Putamen (tissue), 1 donor: ENCODE measurements around the gene SF1.

Experiments
- DNase-seq: peaks from one replicate; pipeline ENCODE4 v3.0.0-alpha.2; 2016; ENCODE audit warnings: low spot score

SF1 gene

DNA sequence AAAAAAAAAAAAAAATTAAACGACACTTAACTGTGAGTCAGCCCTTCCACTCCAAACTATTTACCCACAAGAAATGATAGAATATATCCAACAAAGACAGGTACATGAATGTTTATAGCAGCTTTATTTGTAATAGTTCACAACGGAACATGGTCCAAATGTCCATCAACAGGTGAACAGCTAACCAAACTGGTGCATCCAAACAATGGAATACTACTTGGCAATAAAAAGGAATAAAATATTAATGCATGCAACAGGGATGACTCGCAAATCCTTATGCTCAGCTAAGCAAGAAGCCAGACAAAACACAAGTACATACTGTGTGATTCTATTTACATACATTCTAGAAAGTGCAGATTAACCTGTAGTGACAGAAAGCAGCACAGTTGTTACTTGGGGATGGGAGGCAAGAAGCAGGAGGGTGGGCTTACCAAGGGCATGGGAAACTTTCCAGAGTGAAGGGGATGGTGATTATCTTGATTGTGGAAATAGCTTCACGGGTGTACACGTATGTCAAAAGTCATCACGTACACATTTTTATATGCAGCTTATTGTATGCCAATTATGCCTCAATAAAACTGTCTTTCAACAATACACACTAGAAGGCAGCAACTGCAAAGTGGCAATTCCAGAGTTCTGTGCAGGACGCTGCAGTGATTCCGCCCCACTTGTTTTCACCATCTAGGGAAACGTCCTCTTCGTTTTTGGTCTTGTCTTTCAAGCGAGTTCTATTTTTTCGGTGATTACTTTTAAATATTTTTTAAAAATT is 6.7 kb upstream of the SF1 start:
- no peak for DNase-seq

DNA sequence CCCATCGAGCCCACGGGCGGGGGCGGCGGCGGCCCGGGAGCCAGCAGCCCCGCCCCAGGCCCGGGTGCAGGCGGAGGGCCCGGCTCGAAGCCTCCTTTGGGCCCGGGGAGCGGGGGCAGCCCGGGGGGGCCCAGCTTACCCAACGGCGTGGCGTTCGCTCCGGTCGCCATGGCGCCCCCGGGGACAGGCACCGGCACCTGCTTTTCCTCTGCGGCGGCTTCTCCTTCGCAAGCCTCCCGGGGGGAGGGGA is 194 bp downstream of the SF1 start:
- DNase-seq = no peak

DNA sequence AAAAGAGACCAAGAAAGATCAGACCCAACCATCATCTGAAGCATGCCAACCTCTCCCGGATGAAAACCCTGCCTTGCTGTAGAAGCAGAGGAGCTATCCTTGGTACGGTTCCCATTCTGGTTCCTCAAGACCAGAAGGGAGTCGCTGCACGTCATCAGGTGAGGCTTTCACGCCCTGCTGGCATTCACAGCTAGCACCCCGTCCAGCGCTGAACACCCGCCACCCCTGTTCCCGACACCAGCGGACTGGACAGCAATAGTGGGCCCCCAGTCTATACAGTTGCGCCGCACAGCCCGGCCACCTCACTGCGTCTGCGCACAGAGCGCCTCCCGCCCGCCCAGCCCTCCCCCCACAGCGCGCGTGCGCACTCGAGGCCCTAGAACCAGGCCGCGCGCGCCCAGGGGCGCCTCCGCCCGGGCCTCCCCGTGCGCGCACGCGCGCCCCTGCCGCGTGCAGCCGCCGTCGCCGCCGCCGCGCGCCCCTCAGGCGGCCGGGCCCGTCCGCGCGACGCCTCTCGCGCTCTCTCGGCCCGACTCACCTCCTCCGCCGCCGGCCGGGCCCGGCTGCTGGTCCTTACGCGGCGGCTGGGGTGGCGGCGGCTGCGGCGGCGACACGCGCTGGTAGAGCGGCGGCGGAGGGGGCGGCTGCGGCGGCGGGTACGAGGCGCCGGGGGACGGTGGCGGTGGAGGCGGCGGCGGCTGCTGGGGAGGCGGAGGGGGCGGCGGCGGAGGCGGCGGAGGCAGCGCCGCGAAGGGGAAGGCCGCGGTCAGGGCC is 706 bp downstream of the SF1 start:
- DNase-seq = peak; percentile 85

DNA sequence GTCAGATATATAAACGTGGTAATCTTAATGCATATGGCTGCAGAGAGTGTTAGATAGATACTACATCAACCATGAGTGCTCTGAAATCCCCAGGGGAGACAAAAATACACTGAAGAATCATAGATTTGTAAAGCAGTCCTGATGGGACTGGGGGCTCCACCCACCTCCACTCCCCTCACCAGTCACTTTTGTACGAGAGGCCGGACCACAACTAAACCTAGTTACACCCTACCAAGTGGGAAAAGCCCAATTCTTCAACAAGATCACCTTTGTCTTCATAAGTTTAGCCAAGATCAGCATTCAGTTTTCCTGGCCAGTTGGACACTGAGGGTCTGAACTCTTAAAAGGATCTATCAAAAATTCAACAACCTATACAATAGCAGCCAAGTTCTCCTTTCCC is 1.5 kb downstream of the SF1 start:
- no peak for DNase-seq

DNA sequence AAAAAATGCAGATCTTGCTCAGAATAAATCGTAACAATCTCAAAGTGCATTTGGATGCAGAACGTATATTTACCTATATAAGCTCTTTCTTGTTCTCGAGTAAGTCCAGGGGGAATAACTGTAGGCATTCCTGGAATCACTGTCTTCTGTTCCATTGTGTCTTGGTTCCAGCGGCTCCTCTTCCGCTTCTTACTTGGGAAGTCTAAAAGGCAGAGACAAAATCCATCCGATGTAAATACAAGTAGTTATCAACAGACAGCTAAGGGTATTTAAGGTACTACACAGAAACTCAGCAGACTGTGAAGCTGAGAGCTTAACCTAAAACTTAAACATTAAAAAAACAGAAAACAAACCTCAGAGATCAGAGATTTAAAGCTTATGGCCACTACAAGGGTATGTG is 1.9 kb downstream of the SF1 start:
- DNase-seq = no peak

DNA sequence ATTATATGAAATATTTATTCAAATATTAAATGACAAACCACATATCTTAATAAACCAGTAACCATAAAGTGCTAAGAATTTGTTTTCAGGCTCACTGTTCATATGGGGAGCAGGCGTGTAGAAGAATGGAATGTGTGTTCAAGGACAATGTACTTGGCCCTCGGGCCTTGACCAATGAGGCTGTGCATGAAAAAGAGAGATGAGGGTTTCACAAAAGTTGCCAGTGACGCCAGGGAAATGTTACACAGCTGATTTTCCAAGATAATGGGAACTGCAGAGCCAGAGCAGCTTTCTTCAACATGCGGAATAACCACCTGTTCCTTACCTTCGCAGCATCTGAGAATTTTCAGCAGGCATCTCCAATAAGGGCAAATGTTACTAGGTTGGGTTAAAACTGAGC is 4.2 kb downstream of the SF1 start:
- DNase-seq = no peak

DNA sequence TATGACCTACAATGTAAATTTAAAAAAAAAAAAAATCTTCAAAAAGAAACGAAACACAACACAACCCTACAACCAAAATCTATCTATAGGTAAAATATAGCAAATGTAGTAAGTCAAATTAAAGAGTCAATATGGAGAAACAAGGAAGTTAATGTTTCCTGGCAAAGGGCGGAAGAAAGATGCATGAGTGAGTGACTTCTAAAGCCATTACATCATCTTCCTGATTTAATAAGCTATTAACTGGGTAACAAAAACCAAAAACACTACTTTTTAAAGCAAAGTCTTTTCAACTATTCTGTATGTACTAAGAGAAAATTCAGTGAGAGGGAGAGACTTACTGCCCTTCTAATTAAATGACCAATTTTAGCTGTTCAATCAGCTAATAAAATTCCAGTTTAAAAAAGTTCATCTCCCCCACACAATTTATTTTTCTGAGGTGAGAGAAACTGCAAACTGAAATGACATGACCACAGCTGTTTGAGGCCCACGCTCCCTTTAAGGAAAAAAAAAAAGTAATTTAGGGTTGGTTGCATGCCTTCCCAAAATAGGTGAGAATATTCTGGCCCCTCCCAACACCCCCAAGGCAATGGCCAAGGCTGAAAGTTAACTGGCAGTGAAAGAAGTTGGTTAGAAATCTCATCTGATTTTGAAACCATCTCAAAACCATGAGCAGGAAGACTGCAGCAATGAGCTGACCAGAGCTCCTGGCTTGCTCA is 5.9 kb downstream of the SF1 start:
- DNase-seq = no peak

DNA sequence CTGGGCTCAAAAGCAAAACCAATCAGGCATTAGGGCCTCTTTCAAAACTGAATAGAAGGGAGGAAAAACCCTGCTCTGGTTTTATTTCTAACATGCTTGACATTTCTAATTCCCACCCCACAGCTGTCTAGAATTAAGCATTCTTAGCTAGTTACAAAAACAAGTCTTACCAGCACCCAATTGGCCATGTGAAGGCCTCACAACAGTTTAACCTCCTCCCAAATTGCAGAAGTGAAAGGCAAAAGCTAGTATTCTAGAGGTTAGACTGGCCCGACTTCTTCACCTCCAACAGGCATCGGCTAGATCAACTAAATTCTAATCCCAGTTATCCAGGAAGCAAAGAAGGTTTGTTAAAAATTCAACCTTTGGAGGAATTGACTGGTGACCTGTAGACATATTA is 6.5 kb downstream of the SF1 start:
- DNase-seq = no peak

DNA sequence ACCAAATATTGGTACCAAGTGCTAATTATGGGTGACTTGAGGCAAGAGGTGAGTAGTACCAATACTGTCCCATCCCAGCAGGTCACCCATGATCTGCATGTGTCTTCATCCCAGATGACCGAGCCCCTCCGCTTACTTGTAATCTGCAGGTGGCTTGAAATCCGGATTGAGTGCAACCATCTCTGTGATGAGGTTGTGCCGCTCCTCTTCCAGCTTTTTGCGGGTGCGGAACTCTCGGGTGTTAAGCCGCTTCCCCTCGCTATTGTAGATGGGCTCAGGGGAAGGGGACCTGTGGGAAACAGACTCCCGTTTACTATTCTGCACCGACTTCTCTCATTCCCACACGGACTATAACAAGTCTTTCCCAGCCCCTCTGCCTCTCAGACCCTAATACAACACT is 8.2 kb downstream of the SF1 start:
- no peak for DNase-seq

DNA sequence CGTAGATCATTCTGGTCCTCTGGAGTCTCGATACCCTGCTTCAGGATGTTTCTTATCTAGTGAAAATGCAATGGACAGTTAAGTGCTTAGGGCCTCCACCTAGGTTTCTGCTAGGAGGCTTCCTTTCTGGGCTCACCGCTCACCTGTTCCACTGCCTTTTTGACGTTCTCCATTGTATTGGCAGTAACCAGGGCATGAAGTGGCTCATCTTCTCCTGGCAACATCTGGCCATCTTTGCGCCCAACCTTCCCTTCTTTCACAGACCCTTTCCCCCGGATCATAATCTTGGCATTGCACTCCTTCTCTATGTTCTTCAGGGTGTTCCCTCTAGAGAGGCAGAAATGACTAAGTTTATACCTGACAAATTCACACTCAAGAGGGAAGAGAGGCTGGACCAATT is 9.1 kb downstream of the SF1 start:
- no peak for DNase-seq

DNA sequence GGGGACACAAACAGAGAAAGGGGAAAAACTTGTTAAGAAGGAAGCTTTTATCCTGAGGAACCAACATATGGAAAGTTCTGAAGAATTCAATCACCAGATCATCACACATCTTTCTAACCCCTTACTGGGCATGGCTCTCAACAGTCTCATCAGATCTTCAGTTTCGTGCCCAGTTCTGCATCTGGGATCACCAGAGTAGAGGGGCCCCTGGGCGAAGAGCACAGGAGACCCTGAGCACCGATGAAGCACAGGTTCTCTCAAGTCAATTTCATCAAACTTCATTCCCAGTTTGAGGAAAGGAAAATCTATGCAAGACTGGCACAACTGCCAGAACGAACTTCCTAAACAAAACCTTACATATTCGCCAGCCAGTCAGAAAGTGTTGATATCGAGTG is 10.0 kb downstream of the SF1 start:
- no peak for DNase-seq

DNA sequence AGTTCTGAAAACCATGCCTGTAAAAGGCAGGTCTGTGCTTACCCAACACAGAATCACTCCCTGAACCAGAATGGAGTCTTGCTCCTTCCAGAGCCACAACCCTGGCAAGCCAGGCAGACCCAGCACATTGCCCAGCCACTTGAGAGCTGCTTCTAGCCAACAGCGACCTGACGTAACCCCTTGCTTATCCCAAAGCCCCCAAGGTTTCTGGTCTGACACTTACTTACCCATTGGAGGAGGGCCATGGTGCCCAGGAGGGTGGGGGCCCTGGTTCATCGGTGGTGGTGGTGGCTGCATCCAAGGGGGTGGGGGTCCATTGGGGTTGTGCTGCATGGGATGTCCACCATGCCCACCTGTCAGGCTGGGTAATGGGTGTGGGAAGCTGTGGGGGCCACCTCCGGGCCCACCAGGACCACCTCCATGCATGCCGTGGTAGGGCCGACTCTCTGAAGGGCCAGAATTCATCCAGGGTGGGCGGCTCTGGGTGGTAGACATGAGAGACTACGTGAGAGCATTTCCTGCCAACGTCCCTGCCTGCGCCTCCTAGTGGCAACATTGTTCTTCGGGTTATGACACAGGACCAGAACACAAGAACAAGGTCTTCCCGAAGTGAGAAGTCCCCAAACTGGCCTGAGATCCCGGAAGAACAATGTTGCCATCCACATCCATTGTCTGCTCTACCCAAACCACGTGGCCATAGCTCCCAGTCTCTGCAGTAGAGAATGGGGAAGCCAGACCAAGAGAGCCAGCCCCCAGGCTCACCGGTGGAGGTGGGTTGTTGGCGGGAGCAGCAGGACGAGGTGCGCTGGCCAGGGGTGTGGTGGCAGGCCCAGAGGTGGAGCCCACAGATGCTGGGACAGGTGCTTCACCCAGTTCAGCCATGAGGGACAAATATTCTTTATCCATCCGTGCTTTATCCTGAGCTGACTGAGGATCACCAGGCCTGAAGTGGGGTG is 10.7 kb downstream of the SF1 start:
- DNase-seq = no peak

DNA sequence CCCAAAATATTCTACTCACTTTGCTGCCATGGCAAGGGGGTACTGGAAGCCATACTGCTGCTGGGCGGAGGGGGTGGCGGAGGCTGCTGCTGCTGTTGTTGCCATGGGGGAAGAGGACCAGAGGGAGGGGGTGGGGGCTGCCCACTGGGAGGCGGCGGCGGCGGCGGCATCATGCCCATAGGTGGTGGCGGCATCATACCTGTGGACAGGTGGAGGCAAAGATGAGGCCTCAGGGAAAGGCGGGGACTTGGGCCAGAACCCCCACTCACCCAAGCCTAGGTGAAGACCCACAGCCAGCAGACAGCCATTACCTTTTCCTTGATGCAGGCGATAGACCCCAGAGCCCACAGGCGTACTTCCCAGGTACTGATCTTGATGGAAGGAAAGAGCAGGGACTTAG is 11.5 kb downstream of the SF1 start:
- no peak for DNase-seq

DNA sequence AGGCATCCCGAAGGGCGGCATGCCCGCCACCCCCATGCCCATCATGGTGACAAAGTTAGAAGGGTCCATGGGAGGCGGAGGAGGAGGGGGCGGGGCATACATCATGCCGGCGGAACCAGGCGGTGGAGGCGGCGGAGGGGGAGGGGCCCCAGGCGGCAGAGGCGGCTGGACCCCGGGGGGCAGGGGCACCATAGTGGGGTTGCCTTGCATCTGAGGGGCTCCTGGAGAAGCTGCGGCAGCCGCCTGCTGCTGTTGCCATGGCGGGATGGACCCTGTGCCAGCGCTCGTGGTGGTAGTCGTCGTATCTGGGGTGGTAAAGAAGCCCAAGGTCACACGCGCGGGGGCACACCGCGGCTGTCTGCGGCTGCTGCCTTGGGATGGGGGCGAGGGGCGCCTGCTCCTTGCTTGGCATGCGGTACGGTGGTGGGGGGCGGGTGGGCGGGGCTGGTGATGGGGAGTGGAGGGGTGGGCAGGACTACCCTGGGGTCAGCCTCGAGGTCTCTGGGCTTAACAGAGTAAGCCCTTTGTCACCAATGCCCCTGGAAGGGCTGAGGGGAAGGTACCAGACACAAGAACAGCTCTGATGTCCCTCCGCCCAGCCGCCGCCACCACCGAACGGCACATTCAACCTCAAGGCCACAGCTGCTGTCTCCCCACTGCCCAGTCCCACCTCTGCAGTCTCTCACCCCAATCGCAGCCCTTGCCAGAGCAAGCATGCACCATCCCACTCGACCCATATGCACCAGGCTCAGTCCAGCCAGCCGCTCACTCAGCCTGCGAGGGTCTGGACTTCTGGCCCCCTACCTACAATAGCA is 12.3 kb downstream of the SF1 start:
- DNase-seq = no peak

DNA sequence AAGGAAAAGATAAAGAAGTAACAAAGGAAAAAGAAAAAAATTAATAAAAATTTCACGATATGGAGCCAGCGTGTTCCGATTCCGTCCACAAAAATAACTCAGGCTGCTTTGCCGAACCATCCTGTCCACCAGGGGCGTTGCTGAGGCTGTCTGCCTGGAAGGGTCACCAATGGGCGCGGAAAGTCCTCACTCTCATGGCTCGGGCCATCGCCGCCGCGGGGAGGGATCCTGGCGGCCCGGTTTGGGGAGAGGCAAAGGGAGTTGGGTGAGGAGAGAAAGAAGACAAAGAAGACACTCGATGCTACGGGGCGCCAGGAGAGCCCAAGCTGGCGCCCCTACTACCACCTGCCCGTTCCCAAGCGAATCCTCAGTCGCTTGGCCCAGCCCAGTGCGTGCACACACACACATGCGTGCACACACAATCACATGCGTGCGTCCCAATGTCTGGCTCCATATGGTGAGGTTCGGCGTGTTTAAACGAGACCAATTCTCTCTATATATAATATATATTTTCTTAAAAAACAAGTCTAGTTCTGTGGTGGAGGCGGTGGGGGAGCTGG is 13.0 kb downstream of the SF1 start:
- DNase-seq = no peak

DNA sequence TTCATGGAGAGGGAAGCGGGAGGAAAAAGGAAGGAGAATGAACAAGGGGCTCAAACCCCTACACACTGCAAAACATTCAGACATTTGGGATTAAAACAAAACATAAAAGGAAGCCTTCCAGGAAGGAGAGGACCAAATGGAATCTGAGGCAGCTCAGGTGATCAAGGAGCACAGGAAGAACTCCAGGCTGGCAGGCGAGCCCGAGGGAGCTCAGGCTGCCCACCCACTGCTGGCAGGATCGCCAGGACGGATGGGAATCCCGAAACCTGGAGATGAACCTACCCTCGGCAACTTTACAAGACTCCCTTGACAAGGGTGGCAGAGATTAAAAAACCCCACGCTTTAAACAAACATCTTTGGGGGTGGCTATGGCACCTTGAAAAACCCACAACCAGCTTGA is 13.6 kb downstream of the SF1 start:
- DNase-seq = no peak

DNA sequence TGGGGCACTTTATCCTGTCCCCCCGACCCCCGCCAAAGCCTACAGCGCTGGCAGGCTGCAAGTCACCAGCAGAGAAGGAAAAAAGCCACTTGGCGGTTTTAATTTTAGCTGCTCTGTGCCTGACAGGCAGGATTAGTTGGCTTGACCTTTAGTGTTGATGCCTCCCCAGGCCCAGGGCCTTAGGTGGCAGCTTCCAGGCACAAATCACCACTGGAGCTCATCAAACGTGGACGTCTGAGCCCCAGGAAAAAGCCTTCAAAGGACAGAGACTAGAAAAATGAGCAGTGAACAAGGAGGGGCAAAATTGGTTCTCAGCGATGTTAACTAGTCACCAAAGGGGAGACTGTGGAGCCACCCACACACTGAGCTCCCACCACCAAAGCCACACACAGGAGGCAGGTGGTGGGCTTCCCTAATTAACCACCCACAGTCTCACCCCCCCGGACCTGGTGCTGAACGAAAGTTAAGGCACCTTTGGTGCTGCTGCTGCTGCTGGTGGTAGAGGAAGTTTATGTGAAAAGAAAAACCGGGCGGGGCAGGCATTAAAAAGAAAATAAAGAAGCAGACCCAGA is 14.2 kb downstream of the SF1 start:
- no peak for DNase-seq

DNA sequence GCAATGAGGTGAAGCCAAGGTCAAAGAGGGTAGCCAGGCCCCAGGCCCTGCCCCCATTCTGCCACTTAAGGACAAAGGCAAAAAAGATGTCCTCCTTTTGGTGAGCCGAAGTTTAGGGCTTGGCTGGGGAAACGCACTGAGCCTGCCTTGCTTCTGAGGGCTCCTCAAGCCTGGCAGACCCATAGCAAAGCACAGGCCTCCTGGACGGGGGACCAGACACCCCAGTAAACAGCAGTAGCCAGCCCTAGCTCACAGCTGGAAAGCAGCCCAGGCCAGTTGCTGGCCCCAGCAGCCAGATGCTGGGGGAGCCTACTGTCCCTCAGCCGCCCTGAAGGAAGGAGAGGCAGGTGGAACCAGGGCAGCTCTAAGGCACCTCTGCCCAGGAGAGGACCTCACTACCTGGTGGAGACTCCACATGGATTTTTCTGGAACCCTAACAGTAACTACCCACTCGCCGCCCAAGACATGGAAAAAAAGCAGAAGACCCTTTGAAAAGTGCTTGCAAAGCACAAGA is 14.8 kb downstream of the SF1 start:
- DNase-seq = no peak

DNA sequence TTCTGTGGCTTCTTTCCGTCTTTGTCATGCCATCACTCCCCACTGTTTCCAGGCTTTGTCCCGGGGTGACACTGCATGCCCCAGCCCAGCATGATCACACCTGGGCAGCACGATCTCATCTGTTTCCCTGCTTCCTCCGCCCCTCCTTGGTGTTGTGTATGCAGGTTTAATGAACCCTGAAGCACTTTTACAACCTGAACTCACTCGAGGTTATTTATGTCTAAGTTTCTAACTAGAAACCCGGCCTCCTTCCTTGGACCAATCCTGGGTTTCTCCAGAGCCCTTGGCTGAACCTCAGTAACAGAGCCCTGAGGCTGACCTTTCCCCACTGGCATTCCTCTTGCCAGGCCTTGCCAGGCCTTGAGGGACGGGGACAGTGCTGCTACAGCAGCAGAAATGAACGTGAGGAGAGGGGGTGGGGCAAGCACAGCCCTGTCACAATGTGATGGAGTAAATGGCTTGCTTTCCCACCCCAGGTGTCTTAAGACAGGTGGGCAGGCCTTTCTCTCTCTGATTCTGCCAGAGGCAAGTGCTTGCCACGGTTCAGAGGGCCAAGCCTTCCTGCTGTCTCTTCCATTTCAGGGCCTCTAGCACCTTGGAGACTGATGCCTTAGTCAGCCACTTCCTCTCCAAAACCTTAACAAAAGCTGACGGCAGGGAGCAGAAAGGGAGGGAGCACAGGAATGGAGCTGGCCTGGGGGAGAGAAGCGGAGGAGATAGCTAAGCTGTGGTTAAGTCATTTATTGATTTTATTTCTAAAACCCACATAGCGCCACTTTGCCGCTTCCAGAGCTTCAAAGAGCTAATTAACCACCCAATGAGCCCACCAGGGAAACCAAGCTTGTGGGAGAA is 15.4 kb downstream of the SF1 start:
- DNase-seq = no peak

DNA sequence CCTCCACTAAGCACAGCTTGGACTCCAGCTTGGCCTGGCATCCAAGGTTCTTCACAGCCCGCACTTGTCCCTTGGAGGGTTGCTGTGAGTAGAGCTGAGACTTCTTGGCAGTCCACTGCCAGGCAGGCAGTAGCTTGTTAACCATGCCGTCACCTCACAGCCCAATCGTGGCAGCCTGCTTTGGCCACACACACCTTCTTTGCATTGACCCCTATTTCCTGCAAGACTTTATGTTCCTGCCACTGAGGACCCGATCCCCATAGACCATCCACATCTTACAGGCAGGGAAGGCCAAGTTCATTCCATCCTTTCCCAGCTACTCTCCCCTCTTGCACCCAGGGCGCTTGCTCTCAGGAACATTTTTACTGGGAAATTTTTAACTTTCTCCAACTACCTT is 16.1 kb downstream of the SF1 start:
- no peak for DNase-seq
